Measurements from ENCODE around the gene CCSAP.

- TF ChIP-seq, protein P1, sequence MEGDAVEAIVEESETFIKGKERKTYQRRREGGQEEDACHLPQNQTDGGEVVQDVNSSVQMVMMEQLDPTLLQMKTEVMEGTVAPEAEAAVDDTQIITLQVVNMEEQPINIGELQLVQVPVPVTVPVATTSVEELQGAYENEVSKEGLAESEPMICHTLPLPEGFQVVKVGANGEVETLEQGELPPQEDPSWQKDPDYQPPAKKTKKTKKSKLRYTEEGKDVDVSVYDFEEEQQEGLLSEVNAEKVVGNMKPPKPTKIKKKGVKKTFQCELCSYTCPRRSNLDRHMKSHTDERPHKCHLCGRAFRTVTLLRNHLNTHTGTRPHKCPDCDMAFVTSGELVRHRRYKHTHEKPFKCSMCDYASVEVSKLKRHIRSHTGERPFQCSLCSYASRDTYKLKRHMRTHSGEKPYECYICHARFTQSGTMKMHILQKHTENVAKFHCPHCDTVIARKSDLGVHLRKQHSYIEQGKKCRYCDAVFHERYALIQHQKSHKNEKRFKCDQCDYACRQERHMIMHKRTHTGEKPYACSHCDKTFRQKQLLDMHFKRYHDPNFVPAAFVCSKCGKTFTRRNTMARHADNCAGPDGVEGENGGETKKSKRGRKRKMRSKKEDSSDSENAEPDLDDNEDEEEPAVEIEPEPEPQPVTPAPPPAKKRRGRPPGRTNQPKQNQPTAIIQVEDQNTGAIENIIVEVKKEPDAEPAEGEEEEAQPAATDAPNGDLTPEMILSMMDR (IDR thresholded peaks at IDR 0.05), result no peak
- TF ChIP-seq ZFX (IDR thresholded peaks at IDR 0.05; ENCODE audit: borderline replicate concordance), result no peak
Observed at GRCh38 chr1:229378586-229379367, 35.9 kb upstream of the CCSAP start.

Measured in 22Rv1 (cell line).